NCI-H82 (cell line): ENCODE results near the gene KMT2A.
"Not testable (repeated sequence)": the region's sequence is repeated elsewhere in the genome, so short reads cannot be mapped to it uniquely, and the experiment has no call there.

Source experiments
- DNase-seq: peaks from one replicate; lab custom pipeline; 2025; lab: John Stamatoyannopoulos, UW

The KMT2A gene

DNA sequence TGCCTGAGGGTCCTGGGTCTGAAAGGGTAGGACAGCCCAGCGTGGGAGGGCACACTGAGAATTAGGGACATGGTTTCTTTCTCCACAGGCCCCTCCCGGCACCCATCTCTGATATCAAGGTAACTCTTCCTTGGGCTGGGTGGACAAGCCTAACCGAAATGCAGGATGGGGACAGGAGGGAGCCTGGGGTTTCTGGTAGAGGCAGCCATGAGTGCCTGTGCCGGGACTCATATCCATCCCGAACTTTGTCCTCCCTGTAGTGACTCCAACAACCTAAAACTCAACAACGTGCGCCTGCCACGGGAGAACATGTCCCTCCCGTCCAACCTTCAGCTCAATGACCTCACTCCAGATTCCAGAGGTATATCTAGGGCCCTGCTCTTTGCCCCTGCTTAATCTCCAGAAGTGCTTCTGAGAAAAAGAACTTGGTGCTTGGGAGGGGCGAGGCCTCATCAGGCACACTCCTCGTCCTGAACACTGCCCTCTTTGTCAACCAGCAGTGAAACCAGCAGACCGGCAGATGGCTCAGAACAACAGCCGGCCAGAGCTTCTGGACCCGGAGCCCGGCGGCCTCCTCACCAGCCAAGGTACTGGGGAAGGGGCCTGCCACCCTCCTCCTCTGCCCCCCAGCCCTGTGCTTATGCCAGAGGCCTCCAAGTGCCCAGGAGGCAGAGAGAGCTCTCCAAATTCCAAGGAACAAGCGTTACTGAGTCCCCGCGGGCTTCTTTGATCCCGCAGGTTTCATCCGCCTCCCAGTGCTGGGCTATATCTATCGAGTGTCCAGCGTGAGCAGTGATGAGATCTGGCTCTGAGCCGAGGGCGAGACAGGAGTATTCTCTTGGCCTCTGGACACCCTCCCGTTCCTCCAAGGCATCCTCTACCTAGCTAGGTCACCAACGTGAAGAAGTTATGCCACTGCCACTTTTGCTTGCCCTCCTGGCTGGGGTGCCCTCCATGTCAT, 97.8 kb downstream of the KMT2A start:
- DNase-seq: no peak

DNA sequence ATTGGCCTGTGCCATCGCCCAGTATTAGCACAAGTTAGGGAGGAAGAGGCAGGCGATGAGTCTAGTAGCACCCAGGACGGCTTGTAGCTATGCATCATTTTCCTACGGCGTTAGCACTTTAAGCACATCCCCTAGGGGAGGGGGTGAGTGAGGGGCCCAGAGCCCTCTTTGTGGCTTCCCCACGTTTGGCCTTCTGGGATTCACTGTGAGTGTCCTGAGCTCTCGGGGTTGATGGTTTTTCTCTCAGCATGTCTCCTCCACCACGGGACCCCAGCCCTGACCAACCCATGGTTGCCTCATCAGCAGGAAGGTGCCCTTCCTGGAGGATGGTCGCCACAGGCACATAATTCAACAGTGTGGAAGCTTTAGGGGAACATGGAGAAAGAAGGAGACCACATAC, 99.0 kb downstream of the KMT2A start:
- no peak for DNase-seq

DNA sequence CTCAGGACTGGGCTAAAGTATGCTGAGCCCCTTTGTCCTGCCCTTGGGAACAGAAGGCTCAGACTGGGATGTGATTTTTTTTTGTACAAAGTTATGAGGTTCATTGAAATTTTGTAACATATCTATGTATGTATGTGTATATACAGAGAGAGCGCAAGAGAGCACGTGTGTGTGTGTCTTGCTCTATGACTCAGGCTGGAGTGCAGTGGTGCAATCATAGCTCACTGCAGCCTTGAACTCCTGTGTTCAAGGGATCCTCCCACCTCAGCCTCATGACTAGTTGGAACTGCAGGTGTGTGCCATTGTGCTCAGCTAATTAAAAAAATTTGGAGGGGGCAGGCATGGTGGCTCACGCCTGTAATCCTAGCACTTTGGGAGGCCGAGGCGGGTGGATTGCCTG, 100.4 kb downstream of the KMT2A start:
- DNase-seq: no peak

DNA sequence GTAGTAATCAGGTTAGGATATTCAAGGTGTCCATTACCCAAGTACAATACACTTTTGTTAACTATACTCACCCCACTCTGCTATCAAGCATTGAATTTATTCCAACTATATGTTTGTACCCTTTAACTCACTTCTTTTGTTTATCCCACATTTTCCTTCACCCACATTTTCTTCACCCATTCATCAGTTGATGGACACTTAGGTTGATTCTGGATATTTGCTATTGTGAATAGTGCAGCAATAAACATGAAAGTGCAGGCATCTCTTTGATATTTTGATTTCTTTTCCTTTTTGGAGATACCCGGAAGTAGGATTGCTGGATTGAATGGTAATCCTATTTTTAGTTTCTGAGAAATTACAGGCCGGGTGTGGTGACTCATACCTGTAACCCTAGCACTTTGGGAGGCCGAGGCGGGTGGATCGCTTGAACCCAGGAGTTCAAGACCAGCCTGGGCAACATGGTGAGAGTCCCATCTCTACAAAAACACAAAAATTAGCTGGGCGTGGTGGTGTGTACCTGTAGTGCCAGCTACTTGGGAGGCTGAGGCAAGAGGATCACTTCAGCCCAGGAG, 101.2 kb downstream of the KMT2A start:
- no peak for DNase-seq

GRCh38 chr11:118544010-118544646, 107.8 kb downstream of the KMT2A start:
- DNase-seq: no peak

- DNase-seq: no peak
Measured at GRCh38 chr11:118544647-118545010, 108.3 kb downstream of the KMT2A start.

DNA sequence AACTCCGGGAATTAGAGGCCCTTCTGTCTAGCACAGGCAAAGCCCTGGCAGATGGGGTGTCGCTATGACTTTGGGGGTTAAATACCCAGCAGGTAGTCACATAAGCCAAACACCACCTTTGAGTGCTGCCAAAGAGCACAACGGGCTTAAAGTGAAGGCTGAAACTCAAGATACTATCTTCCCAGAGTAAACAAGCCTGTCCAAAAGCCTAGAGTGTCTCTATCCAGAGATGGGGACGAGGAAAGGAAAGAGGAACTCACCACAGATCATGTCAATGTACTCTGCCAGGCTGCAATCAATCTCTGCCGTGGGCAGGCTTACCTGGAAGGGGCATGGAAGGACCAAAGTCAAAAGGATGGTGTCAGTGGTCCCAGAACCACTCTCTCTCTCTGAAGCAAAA, 109.2 kb downstream of the KMT2A start:
- no peak for DNase-seq

DNA sequence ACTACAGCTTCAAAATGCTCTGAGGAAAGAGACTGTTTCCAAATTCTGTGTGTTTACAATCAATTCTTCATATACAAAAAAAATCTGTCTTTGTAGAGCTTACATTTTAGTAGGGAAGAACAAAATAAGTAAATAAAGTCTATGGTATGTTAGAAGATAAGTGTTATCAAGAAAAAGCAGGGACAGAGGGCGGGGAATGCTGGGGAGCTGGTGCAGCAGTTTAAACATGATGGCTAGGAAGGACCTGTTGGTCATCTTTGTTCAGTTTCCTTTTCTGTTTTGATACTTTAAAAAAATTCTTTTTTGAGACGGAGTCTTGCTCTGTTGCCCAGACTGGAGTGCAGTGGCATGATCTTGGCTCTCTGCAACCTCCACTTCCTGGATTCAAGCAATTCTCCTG, 110.8 kb downstream of the KMT2A start:
- DNase-seq: no peak

DNA sequence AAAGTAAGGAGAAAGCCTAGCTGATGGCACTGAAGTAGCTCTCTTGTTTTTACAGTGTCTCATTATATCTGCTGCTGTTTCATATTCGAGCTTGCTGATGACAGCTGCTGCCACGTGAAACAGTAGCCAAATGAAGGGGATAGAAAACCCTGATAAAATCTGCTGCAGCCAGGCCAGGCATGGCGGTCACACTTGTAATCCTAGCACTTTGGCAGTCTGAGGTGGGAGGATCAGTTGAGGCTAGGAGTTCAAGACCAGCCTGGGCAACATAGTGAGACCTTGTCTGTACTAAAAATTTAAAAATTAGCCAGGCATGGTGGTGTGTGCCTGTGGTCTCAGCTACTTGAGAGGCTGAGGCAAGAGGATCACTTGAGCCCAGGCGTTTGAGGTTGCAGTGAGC, 116.0 kb downstream of the KMT2A start:
- no peak for DNase-seq

- DNase-seq: no peak
Measured at GRCh38 chr11:118560806-118561205, 124.5 kb downstream of the KMT2A start.

DNA sequence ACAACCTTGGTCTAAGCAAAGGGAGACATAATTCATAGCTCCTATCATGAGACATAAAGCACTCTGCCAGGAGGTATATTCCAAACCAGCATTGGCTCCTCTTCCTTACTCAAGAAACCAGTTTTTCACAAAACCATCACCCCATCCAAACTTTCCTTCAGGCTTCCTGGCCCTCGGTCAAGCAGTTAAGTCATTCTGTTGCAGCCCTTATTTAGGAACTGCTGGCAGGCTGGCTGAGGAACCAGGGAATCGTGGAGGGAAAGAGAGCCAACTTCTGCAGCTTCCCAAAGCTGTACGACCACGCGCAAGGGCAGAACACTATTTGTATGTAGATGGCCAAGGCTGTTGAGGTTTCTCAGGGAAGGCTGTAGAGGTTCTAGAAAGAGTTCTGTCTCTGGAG, 128.8 kb downstream of the KMT2A start:
- no peak for DNase-seq

DNA sequence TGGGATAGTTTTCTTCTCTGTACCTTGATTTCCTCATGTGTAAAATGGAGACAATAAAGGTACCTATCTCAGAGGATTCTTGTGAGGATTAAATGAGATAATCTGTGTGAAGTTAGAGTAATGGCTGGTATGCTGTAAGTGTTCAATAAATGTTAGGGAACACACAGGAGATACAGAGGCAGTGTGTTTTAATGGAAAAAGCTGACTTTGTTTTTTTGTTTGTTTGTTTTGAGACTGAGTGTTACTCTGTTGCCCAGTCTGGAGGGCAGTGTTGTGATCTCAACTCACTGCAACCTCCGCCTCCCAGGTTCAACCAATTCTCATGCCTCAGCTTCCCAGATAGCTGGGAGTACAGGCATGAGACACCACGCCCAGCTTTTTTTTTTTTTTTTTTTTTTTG, 133.4 kb downstream of the KMT2A start:
- no peak for DNase-seq

GRCh38 chr11:118570787-118571186, 134.5 kb downstream of the KMT2A start:
- no peak for DNase-seq

DNA sequence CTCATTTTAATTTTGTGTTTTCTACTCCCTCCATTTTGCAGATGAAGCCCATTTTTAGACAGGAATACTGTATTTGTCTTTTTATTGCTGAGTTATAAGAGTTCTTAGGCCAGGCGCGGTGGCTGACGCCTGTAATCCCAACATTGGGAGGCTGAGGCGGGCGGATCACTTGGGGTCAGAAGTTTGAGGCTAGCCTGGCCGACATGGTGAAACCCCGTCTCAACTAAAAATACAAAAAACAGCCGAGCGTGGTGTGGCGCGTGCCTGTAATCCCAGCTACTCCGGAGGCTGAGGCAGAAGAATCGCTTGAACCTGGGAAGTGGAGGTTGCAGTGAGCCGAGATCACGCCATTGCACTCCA, 135.4 kb downstream of the KMT2A start:
- DNase-seq: not testable (repeated sequence)

DNA sequence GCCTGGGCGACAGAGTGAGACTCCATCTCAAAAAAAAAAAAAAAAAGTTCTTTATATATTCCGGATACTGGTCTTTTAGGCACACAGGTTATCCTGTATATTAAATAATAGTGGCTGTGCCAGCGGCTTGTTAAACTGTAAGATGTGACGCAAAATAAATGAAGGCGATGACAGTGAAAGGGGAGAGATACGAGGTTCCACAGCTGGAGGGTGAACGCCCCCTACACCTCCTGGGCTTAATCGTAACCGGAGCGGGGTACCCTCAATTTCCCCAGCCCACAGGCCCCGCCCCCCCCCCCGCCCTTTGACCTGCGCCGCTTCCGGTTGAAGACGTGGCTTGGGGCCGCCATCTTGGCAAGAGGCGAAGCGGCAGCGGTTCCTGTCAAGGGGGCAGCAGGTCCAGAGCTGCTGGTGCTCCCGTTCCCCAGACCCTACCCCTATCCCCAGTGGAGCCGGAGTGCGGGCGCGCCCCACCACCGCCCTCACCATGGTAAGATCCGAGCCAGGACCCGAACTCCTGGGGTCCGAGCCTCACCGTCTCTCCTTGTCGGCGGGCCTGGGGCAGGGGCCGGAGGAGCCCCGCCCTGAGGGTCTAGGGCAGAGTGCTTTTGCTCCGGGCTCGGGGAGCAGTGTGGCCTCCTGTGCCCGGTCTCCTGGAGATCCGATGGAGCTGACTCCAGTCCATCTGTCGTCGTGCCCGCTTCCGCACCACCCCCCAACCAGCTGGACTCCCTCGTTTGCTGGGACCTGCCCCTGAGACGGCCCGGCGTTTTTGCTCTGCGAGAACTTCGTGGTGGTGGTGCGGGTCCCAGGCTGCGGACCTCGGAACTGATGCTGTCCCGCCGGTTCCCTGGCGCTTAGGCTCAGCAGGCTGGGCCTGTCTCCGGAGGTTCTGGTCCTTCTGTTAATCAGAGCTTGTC, 136.0 kb downstream of the KMT2A start, which contains the start of gene ARCN1:
Gene ARCN1 (plus strand): TSS at position 349 of the 920 bp plus-strand sequence. CDS start 139 bp downstream, at position 488.
- DNase-seq: peak; percentile 78

GRCh38 chr11:118572981-118573550, 136.8 kb downstream of the KMT2A start:
- DNase-seq: peak; percentile 24

- no peak for DNase-seq
Measured at GRCh38 chr11:118574636-118575035, 138.3 kb downstream of the KMT2A start.
